HG03457 (cell line): ENCODE results near the gene CPLX3.

Experiments used
- ATAC-seq: cut with Tn5 transposase; IDR thresholded peaks from one replicate; pipeline ENCODE4 v1.9.1; 2021; ENCODE audit warnings: moderate number of reproducible peaks; ENCODE audit not compliant: unreplicated experiment

Gene CPLX3

GRCh38 chr15:74827614-74828013, 1.2 kb downstream of the CPLX3 start:
- no peak for ATAC-seq

DNA sequence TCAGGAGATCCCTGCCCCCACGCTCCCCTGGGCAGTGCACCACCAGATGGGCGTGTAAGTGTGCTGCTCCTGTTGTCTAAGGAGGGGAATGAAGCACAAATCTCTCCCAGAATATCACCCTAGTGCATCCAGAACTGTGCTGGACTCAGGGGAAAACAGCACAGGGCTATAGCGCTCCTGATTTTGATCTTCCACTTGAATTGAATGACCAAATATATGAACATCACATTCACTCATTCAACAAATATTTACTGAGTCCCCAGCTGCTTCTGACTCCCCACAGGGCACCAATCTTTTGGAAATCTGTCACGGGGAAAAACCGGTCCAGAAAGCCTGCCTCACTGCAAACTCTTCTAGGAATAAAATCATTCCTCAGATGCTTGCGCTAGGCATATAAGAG, 2.4 kb downstream of the CPLX3 start:
- no peak for ATAC-seq

DNA sequence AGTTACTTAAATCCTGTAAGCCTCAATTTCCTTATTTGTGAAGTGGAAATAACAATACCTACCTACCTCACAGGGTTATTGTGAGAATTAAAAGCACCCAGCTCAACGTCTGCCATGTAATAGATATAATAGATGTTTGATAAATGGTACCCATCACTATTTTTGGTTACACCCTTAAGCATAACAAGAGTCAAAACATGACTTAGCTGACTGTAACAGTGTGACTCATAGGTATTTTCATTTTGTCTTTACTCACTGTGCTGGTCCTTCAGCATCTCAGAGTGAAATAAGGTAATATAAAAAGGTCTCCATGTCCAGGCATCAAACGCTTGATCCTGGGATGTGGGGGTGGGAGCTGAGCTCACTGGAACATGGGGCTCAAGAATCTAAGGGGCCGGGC, 3.1 kb downstream of the CPLX3 start:
- no peak for ATAC-seq

DNA sequence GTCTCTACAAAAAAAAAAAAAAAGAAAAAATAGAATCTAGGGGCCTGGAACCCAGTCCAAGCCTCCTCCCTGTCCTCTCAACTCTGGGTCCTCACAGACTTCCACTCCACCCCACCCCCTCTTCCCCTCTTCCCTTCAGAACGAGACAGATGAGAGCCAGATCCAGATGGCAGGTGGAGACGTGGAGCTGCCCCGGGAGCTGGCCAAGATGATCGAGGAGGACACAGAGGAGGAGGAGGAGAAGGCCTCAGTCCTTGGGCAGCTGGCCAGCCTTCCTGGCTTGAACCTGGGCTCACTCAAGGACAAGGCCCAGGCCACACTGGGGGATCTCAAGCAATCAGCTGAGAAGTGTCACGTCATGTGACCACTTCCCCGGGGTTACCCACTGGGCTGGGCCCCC, 3.6 kb downstream of the CPLX3 start:
- no peak for ATAC-seq

GRCh38 chr15:74830868-74831267, 4.4 kb downstream of the CPLX3 start:
- ATAC-seq, result no peak

DNA sequence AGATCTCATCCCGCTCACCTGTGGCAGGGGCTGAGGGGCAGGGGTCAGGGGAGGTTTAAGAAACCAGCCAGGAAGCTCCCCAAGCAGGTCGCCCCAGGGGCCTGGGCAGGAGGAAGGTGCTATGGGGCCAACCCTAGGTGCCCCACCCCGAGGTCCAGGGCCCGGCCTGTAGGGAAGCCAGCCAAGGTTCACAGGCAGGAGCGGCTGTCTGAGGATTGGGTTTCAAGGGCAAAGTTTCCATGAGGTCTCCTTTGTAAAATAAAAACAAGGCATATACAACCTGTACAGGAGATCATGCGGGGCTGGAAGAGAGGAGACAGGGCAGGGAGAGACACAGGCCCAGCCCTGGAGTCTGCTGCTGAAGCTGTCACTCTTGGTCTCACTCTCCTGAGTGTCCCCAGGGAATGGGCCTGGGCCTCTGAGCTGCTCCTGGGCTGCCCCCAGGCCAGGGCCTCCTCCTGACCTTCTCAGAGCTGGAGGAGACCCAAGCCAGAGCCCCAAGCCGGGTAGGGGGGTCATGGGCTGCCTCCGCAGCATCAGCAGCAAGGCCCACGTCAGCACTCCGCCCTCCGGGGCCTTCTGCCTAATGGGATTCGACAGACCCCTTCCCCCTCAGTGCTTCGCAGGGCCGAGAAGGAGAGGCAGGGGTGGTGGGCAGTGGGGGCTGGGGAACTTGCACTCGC, 5.5 kb downstream of the CPLX3 start:
- no peak for ATAC-seq

DNA sequence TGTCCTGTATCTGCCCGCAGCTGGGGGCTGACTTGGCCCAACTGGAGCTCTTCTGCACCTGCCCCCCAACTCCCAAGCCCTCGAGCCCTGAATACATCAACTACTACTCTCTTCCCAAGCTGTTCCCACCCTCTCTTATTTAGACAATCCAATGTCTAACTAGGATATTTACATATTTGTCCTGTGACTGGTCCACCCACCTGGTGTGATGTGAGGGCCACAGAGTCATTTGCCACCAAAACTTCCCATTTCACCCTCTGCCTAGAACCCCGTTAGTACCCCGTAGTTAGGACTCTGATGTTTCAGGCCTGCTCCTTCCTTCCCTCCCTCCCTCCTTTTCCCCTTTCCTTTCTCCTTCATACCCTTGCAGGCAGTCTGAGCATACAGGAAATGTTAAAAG, 6.4 kb downstream of the CPLX3 start:
- ATAC-seq, result no peak

- ATAC-seq, result no peak
These were observed 7.1 kb downstream of the CPLX3 start for GRCh38 chr15:74833376-74834107.

DNA sequence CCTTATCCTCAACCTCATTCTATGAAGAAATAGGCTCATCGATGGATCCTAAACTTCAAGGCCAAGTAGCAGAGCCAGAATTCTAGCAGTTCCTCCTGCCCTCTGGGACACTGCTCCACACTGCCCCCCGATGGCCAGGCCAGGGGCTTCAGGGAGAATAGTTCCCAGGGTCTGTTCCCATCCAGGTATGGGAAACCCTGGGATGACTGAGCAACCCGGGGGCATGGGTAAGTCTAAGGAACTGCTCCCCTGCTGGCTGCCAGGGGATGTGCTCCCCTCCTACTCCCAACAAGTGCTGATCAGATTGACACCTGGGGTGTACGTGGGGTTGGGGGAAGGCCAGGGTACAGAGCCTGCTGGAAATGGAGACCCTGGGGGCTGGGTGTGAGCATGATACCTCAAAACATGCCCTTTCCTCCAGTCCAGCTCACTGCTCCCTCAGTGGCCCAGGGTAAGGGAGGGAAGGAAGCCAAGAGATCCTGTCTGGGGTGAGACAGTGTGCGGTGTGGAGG, 8.9 kb downstream of the CPLX3 start:
- no peak for ATAC-seq

DNA sequence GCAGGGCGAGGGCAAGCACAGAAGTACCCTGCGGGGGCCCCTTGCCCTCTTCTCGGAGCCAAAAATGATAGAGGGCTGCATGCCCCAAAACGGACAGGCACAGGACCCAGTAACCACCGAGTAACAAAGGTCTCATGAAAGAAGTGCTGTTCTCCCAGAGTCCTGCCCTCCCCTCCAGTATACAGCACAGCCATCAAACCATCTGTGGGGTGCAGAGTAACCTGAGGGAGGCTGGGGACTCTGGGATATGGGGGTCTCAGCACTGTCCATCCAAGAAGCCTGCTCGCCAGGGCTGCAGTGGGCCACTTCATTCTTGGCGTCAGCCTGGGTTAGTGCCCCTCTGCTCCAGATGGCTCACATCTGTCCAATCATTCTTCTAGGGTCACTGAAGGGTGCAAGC, 10.4 kb downstream of the CPLX3 start:
- no peak for ATAC-seq

DNA sequence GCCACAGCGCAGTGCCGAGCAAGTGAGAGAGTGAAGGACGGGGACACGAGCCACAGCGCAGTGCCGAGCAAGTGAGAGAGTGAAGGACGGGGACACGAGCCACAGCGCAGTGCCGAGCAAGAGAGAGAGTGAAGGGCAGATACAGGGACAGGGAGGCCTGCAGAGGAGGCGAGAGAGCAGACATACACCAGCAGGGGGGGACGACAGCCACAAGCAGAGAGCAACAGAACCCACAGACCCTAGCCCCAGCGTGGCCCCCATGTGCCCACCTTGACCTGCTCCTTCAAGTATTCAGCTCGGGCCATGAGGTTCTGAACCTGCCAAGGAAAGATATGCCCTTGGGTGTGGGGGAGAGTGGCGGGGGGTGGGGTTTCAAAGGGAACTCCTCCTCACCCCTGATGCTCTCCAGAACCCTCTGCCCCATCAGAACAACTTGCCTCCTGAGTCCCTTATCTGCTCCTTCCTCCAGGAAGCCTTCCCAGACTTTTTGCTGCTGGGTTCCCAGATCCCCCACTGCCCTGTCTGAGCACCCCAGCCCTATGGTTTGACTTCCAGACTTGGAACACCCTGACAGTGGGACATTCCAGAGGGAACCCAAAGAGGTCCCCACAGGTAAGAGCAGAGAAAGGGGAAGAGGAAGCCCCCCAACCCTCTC, 11.2 kb downstream of the CPLX3 start:
- no peak for ATAC-seq

- ATAC-seq, result no peak
These were observed 11.7 kb downstream of the CPLX3 start for GRCh38 chr15:74838137-74838516.

DNA sequence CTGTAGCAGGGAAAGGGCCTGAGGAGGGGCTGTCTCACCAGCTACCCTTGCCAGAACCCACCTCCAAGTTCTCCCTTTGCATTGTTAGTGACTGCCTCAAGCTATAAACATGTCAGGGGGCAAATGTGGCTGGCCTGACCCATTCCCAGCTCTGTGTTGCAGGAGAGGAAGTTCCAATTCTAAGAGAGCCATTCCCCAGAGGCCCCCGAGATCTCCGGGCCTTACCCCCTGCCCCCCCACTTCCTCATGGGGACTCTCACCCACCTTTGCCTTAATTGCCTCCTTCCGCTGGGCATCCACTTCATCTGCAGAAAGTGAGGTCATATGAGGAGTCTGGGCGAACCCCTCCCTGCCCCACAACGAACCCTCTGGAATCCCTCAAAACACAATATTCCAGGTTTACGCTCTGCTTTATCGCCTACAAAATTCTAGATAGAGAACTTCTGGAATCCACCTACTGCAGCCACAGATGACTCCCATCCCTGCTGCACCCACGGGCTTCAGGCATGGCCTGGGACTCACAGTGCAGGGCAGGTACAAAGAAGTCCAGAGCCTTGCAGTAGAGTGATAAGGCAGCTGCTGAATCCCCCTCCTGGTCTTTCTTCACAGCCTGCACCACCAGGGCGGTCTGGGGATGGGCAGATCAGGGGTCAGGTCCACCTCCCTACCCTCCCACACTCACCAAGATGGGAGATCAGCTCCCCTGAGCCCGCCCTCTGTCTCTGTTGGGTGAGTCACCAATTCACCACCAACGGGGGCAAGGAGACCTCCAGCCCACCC, 12.5 kb downstream of the CPLX3 start:
- ATAC-seq, result no peak

DNA sequence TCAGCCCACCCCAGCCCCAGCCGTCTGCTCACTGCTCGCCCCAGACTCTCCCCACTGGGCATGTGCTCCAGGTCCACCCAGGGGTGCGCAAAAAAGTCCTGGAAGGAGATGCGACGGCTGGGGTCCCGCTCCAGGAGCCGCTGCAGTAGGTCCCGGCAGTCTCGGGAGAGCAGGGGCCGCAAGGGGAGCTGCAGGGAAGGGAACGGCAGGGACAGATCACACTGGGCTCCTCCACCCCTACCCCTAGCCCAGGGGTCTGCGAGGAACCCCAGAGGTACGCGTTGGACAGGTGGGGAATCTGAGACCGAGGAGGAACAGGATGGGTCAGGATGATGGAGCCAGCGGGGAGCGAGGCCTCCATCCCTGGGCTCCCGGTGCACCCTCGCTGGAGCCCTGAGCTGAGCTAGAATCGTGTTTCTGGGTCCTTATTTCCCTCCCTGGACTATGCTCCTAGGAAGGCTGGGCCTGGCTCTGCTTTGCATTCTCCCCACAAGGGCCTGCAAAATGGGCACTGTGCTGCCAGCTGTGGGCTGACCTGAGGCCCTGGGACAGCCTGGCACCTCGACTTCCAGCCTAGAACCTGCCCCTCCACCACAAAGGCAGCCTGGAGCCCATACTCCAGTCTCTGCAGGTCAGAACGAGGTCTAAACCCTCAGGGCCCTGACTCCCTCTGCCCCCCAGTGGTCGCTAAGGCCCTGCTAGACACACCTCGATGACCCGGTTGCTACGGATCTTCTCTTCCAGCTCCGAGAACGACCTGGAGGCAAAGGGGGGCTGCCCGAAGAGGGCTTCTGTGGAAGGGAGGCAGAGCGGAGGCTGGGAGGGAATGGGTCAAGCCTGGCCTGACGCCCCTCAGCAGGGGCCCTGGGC, 13.3 kb downstream of the CPLX3 start:
- no peak for ATAC-seq

DNA sequence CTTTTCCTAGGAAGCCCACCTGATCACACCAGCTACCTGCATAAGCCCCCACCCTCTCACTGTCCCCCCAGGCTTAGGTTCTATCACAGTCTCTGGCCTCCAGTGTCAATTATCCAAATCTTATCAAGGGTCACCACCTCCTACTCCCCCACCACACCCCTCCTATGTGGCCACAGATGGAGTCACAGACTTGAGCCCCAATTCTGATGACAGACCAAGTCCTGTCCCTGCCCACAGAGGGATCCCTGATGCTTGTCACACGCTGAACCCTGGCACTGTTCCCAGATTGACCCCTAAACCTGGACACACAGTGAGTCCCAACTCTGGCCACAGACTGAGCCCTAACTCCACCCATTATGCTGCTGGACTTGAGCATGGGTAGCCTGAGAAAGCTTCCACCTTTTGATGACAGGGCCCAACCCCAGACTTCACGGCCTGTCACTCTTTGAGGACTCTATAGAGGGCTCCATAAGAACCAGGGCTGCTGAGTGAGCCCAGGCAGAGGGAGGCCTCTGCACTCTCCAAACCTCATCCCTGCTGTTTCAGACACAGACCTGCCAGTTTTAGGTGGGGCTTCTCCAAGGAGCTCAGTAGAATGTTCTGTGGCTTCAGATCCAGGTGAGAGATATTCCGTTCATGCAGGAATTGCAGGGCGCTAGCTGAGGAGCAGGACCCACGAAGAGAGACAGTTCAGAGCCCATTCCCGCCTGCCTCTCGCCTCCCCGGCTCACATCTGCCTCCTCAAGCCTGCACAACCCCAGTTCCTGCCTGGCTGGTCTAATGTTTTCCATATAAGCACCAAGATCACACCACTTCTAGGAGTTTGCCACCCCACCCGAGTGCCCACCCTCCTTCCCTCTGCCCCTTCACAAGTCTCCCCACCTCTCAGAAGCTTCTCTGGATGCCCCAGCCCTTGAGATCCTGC, 14.7 kb downstream of the CPLX3 start:
- no peak for ATAC-seq

GRCh38 chr15:74841891-74842373, 15.5 kb downstream of the CPLX3 start:
- ATAC-seq, result no peak

- peak; percentile 60 for ATAC-seq
These were observed 16.4 kb downstream of the CPLX3 start, which contains the start of gene ULK3 for GRCh38 chr15:74842581-74843444. ULK3 (minus strand) TSS chr15:74843156; CDS start chr15:74843105, 51 bp downstream.

GRCh38 chr15:74843445-74843828, 17.0 kb downstream of the CPLX3 start:
- ATAC-seq, result no peak
